ENCODE results near the gene IFIT3.

DNA sequence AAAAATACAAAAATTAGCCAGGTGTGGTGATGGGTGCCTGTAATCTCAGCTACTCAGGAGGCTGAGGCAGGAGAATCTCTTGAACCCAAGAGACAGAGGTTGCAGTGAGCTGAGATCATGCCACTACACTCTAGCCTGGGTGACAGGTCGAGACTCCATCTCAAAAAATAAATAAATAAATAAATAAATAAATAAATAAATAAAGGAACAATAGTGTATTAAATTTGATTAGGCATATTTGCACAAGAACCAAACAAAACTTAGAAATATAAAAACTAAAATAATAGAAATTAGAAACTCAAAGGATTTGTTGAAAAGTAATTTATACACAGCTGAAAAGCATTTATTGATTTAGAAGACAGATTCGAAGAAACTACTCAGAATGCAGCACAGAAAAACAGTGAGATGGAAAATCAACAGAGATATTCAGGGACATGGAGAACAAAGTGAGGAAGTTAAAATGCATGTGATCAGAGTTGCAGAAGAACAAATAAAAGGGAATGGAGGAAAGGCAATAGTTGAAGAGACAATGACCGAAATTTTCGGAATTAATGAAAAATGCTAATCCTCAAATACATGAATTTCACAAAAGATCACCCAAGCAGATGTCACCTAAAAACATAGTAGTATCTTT is 17.7 kb downstream of the IFIT3 start:
- TF ChIP-seq, protein P1, sequence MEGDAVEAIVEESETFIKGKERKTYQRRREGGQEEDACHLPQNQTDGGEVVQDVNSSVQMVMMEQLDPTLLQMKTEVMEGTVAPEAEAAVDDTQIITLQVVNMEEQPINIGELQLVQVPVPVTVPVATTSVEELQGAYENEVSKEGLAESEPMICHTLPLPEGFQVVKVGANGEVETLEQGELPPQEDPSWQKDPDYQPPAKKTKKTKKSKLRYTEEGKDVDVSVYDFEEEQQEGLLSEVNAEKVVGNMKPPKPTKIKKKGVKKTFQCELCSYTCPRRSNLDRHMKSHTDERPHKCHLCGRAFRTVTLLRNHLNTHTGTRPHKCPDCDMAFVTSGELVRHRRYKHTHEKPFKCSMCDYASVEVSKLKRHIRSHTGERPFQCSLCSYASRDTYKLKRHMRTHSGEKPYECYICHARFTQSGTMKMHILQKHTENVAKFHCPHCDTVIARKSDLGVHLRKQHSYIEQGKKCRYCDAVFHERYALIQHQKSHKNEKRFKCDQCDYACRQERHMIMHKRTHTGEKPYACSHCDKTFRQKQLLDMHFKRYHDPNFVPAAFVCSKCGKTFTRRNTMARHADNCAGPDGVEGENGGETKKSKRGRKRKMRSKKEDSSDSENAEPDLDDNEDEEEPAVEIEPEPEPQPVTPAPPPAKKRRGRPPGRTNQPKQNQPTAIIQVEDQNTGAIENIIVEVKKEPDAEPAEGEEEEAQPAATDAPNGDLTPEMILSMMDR (IDR thresholded peaks at IDR 0.05; ENCODE audit: borderline replicate concordance, extremely low read depth, low read length, poor library complexity, severe bottlenecking): no peak
- TF ChIP-seq EZH2 (IDR thresholded peaks at IDR 0.05; ENCODE audit: borderline replicate concordance, low read depth, low read length, severe bottlenecking): no peak
